GM23338 (cell line): ENCODE measurements around the gene BMP8B. TPM values are rescaled to one million over a fixed set of nuclear protein-coding genes. Genes with fewer than 3 reads are reported as not detected.

Experiments
- ATAC-seq: fragments of 200-7000 bp; cut with Tn5 transposase; 3 replicates; pipeline ENCODE4 v1.9.1; 2020
- DNase-seq: peaks from one replicate; pipeline ENCODE4 v3.0.0-alpha.2; 2015; ENCODE audit warnings: low spot score
- H2AFZ ChIP-seq: fragments of 200-600 bp; sonication (generic); 2 replicates; pipeline ENCODE4 v1.8.0; 2016; ENCODE audit warnings: antibody characterized with exemption, mild to moderate bottlenecking, moderate library complexity
- H3F3A ChIP-seq: fragments of 200-600 bp; sonication (generic); replicated peaks from 2 replicates; pipeline ENCODE4 v1.8.0; 2017; ENCODE audit warnings: antibody characterized with exemption, mixed run types, low read depth
- H3K27ac ChIP-seq: fragments of 200-600 bp; sonication (generic); 2 replicates; pipeline ENCODE4 v1.6.1; 2016; ENCODE audit warnings: low read depth
- H3K27me3 ChIP-seq: fragments of 200-600 bp; sonication (generic); 2 replicates; pipeline ENCODE4 v1.8.0; 2016; ENCODE audit warnings: mild to moderate bottlenecking, mixed run types, moderate library complexity; ENCODE audit not compliant: insufficient read depth
- H3K36me3 ChIP-seq: fragments of 200-600 bp; sonication (generic); 2 replicates; pipeline ENCODE4 v1.8.0; 2016; ENCODE audit warnings: mild to moderate bottlenecking; ENCODE audit not compliant: insufficient read depth
- H3K4me1 ChIP-seq: fragments of 200-600 bp; sonication (generic); 2 replicates; pipeline ENCODE4 v1.8.0; 2016; ENCODE audit warnings: mild to moderate bottlenecking, moderate library complexity; ENCODE audit not compliant: insufficient read depth
- H3K4me2 ChIP-seq: fragments of 200-600 bp; sonication (generic); 2 replicates; pipeline ENCODE4 v1.7.1; 2017; ENCODE audit warnings: mixed run types
- H3K4me3 ChIP-seq: fragments of 200-600 bp; sonication (generic); 2 replicates; pipeline ENCODE4 v1.6.1; 2016; ENCODE audit warnings: mixed run types
- H3K79me2 ChIP-seq: fragments of 200-600 bp; sonication (generic); replicated peaks from 2 replicates; pipeline ENCODE4 v1.8.0; 2017; ENCODE audit warnings: mild to moderate bottlenecking; ENCODE audit not compliant: insufficient read depth
- H3K9me2 ChIP-seq: fragments of 200-600 bp; sonication (generic); 2 replicates; pipeline ENCODE4 v1.8.0; 2017; ENCODE audit not compliant: insufficient read depth
- H4K20me1 ChIP-seq: fragments of 200-600 bp; sonication (generic); replicated peaks from 2 replicates; pipeline ENCODE4 v1.8.0; 2017; ENCODE audit warnings: mild to moderate bottlenecking; ENCODE audit not compliant: insufficient read depth
- H3K27ac Mint-ChIP-seq: 2 replicates; pipeline ENCODE4 v1.8.0; 2020; ENCODE audit warnings: inconsistent platforms, mild to moderate bottlenecking, moderate library complexity, mixed read lengths
- H3K27me3 Mint-ChIP-seq: 3 replicates; pipeline ENCODE4 v1.8.0; 2022; ENCODE audit warnings: low read depth, mild to moderate bottlenecking, moderate library complexity, mixed read lengths, inconsistent platforms; ENCODE audit not compliant: insufficient read depth, poor library complexity
- H3K36me3 Mint-ChIP-seq: 3 replicates; pipeline ENCODE4 v1.8.0; 2021; ENCODE audit warnings: low read depth, mild to moderate bottlenecking, inconsistent platforms, moderate library complexity, mixed read lengths
- H3K4me1 Mint-ChIP-seq: 3 replicates; pipeline ENCODE4 v1.8.0; 2020; ENCODE audit warnings: mild to moderate bottlenecking, inconsistent platforms, mixed read lengths
- H3K4me3 Mint-ChIP-seq: 3 replicates; pipeline ENCODE4 v1.8.0; 2021; ENCODE audit warnings: moderate library complexity, mild to moderate bottlenecking, inconsistent platforms, mixed read lengths
- H3K9me3 Mint-ChIP-seq: 3 replicates; pipeline ENCODE4 v1.8.0; 2020; ENCODE audit warnings: moderate library complexity, mild to moderate bottlenecking, inconsistent platforms, mixed read lengths
- CTCF ChIP-seq, 2 experiments: fragments of 200-600 bp in 1 of 2; sonication (generic) in 1 of 2; conservative IDR thresholded peaks; 2 replicates each; pipeline versions ENCODE4 v1.5.1 to v1.6.1; 2016 to 2017; ENCODE audit warnings: antibody characterized with exemption in 2 of 2, low read depth in 2 of 2, mild to moderate bottlenecking in 2 of 2, moderate library complexity in 1 of 2
- ETS1 ChIP-seq: IDR thresholded peaks from 2 replicates; pipeline ENCODE4 v1.6.1; 2016; ENCODE audit warnings: antibody characterized with exemption
- JUNB ChIP-seq: IDR thresholded peaks from one replicate; pipeline ENCODE4 v1.6.1; 2016; ENCODE audit warnings: antibody characterized with exemption; ENCODE audit not compliant: unreplicated experiment
- NANOG ChIP-seq: IDR thresholded peaks from 2 replicates; pipeline ENCODE4 v1.6.1; 2016; ENCODE audit warnings: antibody characterized with exemption, borderline replicate concordance
- ZNF114 ChIP-seq: fragments of 250-450 bp; sonication (Bioruptor Pico); IDR thresholded peaks from 2 replicates; pipeline ENCODE4 v1.5.0; 2020; ENCODE audit warnings: mild to moderate bottlenecking, moderate library complexity
- ZNF331 ChIP-seq: fragments of 250-450 bp; sonication (Bioruptor Pico); IDR thresholded peaks from 2 replicates; pipeline ENCODE4 v1.5.0; 2020; ENCODE audit warnings: low read depth, mild to moderate bottlenecking, moderate library complexity
- polyA plus RNA-seq: library from polyadenylated mRNA; unstranded; fragments of >200 nt; fragmentation: Nextera tagmentation; extraction: Ambion mirVana; gene quantifications from 2 replicates; pipeline ENCODE4 v1.2.1, GENCODE V29; 2016
- total RNA-seq: library from RNA; depleted of rRNA; stranded (reverse); fragments of >200 nt; shearing (Covaris generic); gene quantifications from 2 replicates; pipeline ENCODE4 v1.2.3, GENCODE V29; 2014
- TF ChIP-seq, protein P1 (sequence below): IDR thresholded peaks from one replicate; pipeline ENCODE4 v1.6.1; 2018; ENCODE audit warnings: antibody characterized with exemption; ENCODE audit not compliant: unreplicated experiment

The BMP8B gene
- total and polyA plus RNA-seq, 2 experiments from 2014 or later, result 0.16 to 0.90 TPM

GRCh38 chr1:39732730-39733129 is 55.9 kb downstream of the BMP8B start:
- no peak overlapping the region for H3K4me3 Mint-ChIP-seq
- no peak overlapping the region for H3K27ac ChIP-seq
- no peaks in the 10 kb centered on the region for H3K36me3 ChIP-seq
- H3K4me3 ChIP-seq, result no peak overlapping the region
- peaks cover 59% of the 10 kb centered on the region for H3K27me3 Mint-ChIP-seq
- H3K36me3 Mint-ChIP-seq, result no peaks in the 10 kb centered on the region
- H3K4me1 Mint-ChIP-seq, result no peaks in the 10 kb centered on the region
- H2AFZ ChIP-seq, result no peak overlapping the region
- no peaks in the 10 kb centered on the region; the same call in 1 of the 2 replicates for H4K20me1 ChIP-seq
- DNase-seq, result no peak
- no peaks in the 10 kb centered on the region for H3K4me1 ChIP-seq
- H3K27me3 ChIP-seq, result peaks cover 100% of the 10 kb centered on the region
- H3K27ac Mint-ChIP-seq, result no peak overlapping the region
- ATAC-seq, result no peak
- H3K9me2 ChIP-seq, result peaks cover 4% of the 10 kb centered on the region; the same call in 1 of the 2 replicates
- no peaks in the 10 kb centered on the region for H3F3A ChIP-seq
- no peaks in the 10 kb centered on the region; the same call in 2 of the 3 replicates for H3K9me3 Mint-ChIP-seq
- TF ChIP-seq CTCF (conservative IDR thresholded peaks at IDR 0.05; ENCODE audit: low read depth in 2 of 2), result no peak
- TF ChIP-seq, protein P1, sequence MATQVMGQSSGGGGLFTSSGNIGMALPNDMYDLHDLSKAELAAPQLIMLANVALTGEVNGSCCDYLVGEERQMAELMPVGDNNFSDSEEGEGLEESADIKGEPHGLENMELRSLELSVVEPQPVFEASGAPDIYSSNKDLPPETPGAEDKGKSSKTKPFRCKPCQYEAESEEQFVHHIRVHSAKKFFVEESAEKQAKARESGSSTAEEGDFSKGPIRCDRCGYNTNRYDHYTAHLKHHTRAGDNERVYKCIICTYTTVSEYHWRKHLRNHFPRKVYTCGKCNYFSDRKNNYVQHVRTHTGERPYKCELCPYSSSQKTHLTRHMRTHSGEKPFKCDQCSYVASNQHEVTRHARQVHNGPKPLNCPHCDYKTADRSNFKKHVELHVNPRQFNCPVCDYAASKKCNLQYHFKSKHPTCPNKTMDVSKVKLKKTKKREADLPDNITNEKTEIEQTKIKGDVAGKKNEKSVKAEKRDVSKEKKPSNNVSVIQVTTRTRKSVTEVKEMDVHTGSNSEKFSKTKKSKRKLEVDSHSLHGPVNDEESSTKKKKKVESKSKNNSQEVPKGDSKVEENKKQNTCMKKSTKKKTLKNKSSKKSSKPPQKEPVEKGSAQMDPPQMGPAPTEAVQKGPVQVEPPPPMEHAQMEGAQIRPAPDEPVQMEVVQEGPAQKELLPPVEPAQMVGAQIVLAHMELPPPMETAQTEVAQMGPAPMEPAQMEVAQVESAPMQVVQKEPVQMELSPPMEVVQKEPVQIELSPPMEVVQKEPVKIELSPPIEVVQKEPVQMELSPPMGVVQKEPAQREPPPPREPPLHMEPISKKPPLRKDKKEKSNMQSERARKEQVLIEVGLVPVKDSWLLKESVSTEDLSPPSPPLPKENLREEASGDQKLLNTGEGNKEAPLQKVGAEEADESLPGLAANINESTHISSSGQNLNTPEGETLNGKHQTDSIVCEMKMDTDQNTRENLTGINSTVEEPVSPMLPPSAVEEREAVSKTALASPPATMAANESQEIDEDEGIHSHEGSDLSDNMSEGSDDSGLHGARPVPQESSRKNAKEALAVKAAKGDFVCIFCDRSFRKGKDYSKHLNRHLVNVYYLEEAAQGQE, result no peak
- no peak for TF ChIP-seq JUNB
- TF ChIP-seq ETS1, result no peak
- TF ChIP-seq ZNF114 (CRISPR knock-in tag), result no peak
- TF ChIP-seq ZNF331 (CRISPR knock-in tag), result no peak
- H3K4me2 ChIP-seq, result no peak overlapping the region
- no peaks in the 10 kb centered on the region for H3K79me2 ChIP-seq

- Histone ChIP-seq H3K27me3 (peaks cover 100% of the 10 kb centered on the region), H3K9me2 (no peaks in the 10 kb centered on the region), H3K4me3 (no peak overlapping the region), H3K4me2 (no peak overlapping the region), H3K4me1 (no peaks in the 10 kb centered on the region), H3K36me3 (no peaks in the 10 kb centered on the region), H3K27ac (no peak overlapping the region), H2AFZ (no peak overlapping the region), H3K79me2 (no peaks in the 10 kb centered on the region), H3F3A (no peaks in the 10 kb centered on the region), H4K20me1 (no peaks in the 10 kb centered on the region; the same call in 1 of the 2 replicates)
- Mint-ChIP-seq H3K27me3 (peaks cover 66% of the 10 kb centered on the region), H3K27ac (no peak overlapping the region), H3K36me3 (no peaks in the 10 kb centered on the region), H3K4me1 (no peaks in the 10 kb centered on the region), H3K4me3 (no peak overlapping the region), H3K9me3 (no peaks in the 10 kb centered on the region)
- TF ChIP-seq NANOG, result no peak
- DNase-seq (no peak), ATAC-seq (no peak)
Measured at GRCh38 chr1:39729842-39730241, 58.8 kb downstream of the BMP8B start.
